NCI-H2107 treated with DMSO at 0.1 percent for 48 hours (cell line): ENCODE measurements around the gene SERPINB10.
"Not testable (repeated sequence)": the region's sequence is repeated elsewhere in the genome, so short reads cannot be mapped to it uniquely, and the experiment has no call there.

ENCODE experiments used
- DNase-seq: peaks from one replicate; lab custom pipeline; 2025; ENCODE audit not compliant: unreplicated experiment; lab: John Stamatoyannopoulos, UW

The SERPINB10 gene

GRCh38 chr18:63890950-63891304, 16.8 kb upstream of the SERPINB10 start:
- peak; percentile 19 for DNase-seq

- no peak for DNase-seq
Observed at GRCh38 chr18:63892566-63892965, 15.2 kb upstream of the SERPINB10 start.

GRCh38 chr18:63894106-63894772, 13.5 kb upstream of the SERPINB10 start:
- no peak for DNase-seq

GRCh38 chr18:63895190-63895589, 12.6 kb upstream of the SERPINB10 start:
- no peak for DNase-seq

- DNase-seq, result no peak
Observed at GRCh38 chr18:63897072-63897471, 10.7 kb upstream of the SERPINB10 start.

GRCh38 chr18:63899206-63899605, 8.6 kb upstream of the SERPINB10 start:
- DNase-seq, result no peak

GRCh38 chr18:63903851-63904570, 3.7 kb upstream of the SERPINB10 start:
- DNase-seq, result no peak

GRCh38 chr18:63904694-63905093, 3.1 kb upstream of the SERPINB10 start:
- DNase-seq, result no peak

- DNase-seq, result no peak
Observed at GRCh38 chr18:63905361-63905760, 2.4 kb upstream of the SERPINB10 start.

- no peak for DNase-seq
Observed at GRCh38 chr18:63906056-63906455, 1.7 kb upstream of the SERPINB10 start.

- no peak for DNase-seq
Observed at GRCh38 chr18:63908858-63909257, 1.1 kb downstream of the SERPINB10 start.

- no peak for DNase-seq
Observed at GRCh38 chr18:63909870-63910269, 2.1 kb downstream of the SERPINB10 start.

GRCh38 chr18:63917817-63918216, 10.1 kb downstream of the SERPINB10 start:
- DNase-seq, result no peak

- DNase-seq, result no peak
Observed at GRCh38 chr18:63922049-63922448, 14.3 kb downstream of the SERPINB10 start.

GRCh38 chr18:63924551-63924950, 16.8 kb downstream of the SERPINB10 start:
- DNase-seq, result no peak

GRCh38 chr18:63928331-63928730, 20.6 kb downstream of the SERPINB10 start:
- no peak for DNase-seq

- DNase-seq, result not testable (repeated sequence)
Observed at GRCh38 chr18:63929369-63929768, 21.6 kb downstream of the SERPINB10 start.

- no peak for DNase-seq
Observed at GRCh38 chr18:63930773-63931354, 23.1 kb downstream of the SERPINB10 start.

GRCh38 chr18:63936156-63936931, 28.6 kb downstream of the SERPINB10 start:
- peak; percentile 37 for DNase-seq

- no peak for DNase-seq
Observed at GRCh38 chr18:63936932-63937393, 29.2 kb downstream of the SERPINB10 start.

GRCh38 chr18:63940008-63940407, 32.2 kb downstream of the SERPINB10 start:
- DNase-seq, result no peak
